SK-N-SH treated with all-trans-retinoic acid at 6 μM for 48 hours (cell line): Measurements from ENCODE around the gene EIF4EBP2.

Source experiments
- ATAC-seq: fragments of 200-7000 bp; cut with Tn5 transposase; 3 replicates; pipeline ENCODE4 v1.9.1; 2020; ENCODE audit warnings: mild to moderate bottlenecking, moderate library complexity
- ARNTL ChIP-seq: fragments of 450-650 bp; formaldehyde crosslinking; IDR thresholded peaks from 2 replicates; pipeline ENCODE4 v1.5.0; 2020; ENCODE audit warnings: low read depth, mild to moderate bottlenecking, moderate library complexity, borderline replicate concordance
- BACH2 ChIP-seq: fragments of 250-450 bp; sonication (Bioruptor Pico); IDR thresholded peaks from 2 replicates; pipeline ENCODE4 v1.9.0; 2021; ENCODE audit warnings: mild to moderate bottlenecking, borderline replicate concordance
- CREB5 ChIP-seq: fragments of 250-450 bp; sonication (Bioruptor Pico); IDR thresholded peaks from 2 replicates; pipeline ENCODE4 v1.5.1; 2020; ENCODE audit warnings: low read depth, mild to moderate bottlenecking, moderate library complexity
- CSDC2 ChIP-seq: fragments of 250-450 bp; sonication (Bioruptor Pico); IDR thresholded peaks from 2 replicates; pipeline ENCODE4 v1.5.0; 2020; ENCODE audit warnings: mild to moderate bottlenecking, moderate library complexity
- CSRNP3 ChIP-seq: fragments of 250-450 bp; sonication (Bioruptor Pico); IDR thresholded peaks from 2 replicates; pipeline ENCODE4 v1.5.1; 2021; ENCODE audit warnings: mild to moderate bottlenecking, moderate library complexity
- ESRRG ChIP-seq: fragments of 250-450 bp; sonication (Bioruptor Pico); IDR thresholded peaks from 2 replicates; pipeline ENCODE4 v1.6.1; 2021; ENCODE audit warnings: mild to moderate bottlenecking
- GLIS3 ChIP-seq: fragments of 250-450 bp; sonication (Bioruptor Pico); IDR thresholded peaks from 2 replicates; pipeline ENCODE4 v1.5.0; 2020; ENCODE audit warnings: mild to moderate bottlenecking, moderate library complexity
- ISL1 ChIP-seq: fragments of 250-450 bp; sonication (Bioruptor Pico); IDR thresholded peaks from 2 replicates; pipeline ENCODE4 v2.1.2; 2022; ENCODE audit warnings: mild to moderate bottlenecking, moderate library complexity
- OSR1 ChIP-seq: fragments of 250-450 bp; sonication (Bioruptor Pico); IDR thresholded peaks from 2 replicates; pipeline ENCODE4 v1.8.0; 2022; ENCODE audit warnings: moderate library complexity, mild to moderate bottlenecking, inconsistent platforms
- PATZ1 ChIP-seq: fragments of 250-450 bp; sonication (Bioruptor Pico); IDR thresholded peaks from 2 replicates; pipeline ENCODE4 v1.8.0; 2020; ENCODE audit warnings: mild to moderate bottlenecking, moderate library complexity, borderline replicate concordance
- PPARA ChIP-seq: fragments of 250-450 bp; sonication (Bioruptor Pico); IDR thresholded peaks from 2 replicates; pipeline ENCODE4 v1.5.0; 2020; ENCODE audit warnings: mild to moderate bottlenecking, borderline replicate concordance
- RARB ChIP-seq: fragments of 250-450 bp; sonication (Bioruptor Pico); IDR thresholded peaks from 2 replicates; pipeline ENCODE4 v1.8.0; 2021; ENCODE audit warnings: mild to moderate bottlenecking, moderate library complexity
- SNAI2 ChIP-seq: fragments of 250-450 bp; sonication (Bioruptor Pico); IDR thresholded peaks from 2 replicates; pipeline ENCODE4 v1.5.0; 2020; ENCODE audit warnings: mild to moderate bottlenecking, moderate library complexity
- TOX ChIP-seq: fragments of 250-450 bp; sonication (Bioruptor Pico); IDR thresholded peaks from 2 replicates; pipeline ENCODE4 v1.8.0; 2021; ENCODE audit warnings: mild to moderate bottlenecking, moderate library complexity, borderline replicate concordance
- TSHZ2 ChIP-seq: fragments of 250-450 bp; sonication (Bioruptor Pico); IDR thresholded peaks from 2 replicates; pipeline ENCODE4 v1.5.0; 2020; ENCODE audit warnings: mild to moderate bottlenecking, moderate library complexity
- ZC3H10 ChIP-seq: fragments of 250-450 bp; sonication (Bioruptor Pico); IDR thresholded peaks from 2 replicates; pipeline ENCODE4 v1.5.1; 2021; ENCODE audit warnings: mild to moderate bottlenecking, moderate library complexity
- ZFP30 ChIP-seq: fragments of 450-650 bp; formaldehyde crosslinking; IDR thresholded peaks from 2 replicates; pipeline ENCODE4 v1.5.0; 2022; ENCODE audit warnings: mild to moderate bottlenecking, moderate library complexity
- ZNF565 ChIP-seq: fragments of 450-650 bp; formaldehyde crosslinking; conservative IDR thresholded peaks from 2 replicates; pipeline ENCODE4 v1.5.0; 2020; ENCODE audit warnings: low read depth, mild to moderate bottlenecking, moderate library complexity
- ZNF70 ChIP-seq: fragments of 450-650 bp; formaldehyde crosslinking; IDR thresholded peaks from 2 replicates; pipeline ENCODE4 v1.5.0; 2020; ENCODE audit warnings: mild to moderate bottlenecking, moderate library complexity
- ZNF8 ChIP-seq: fragments of 450-650 bp; formaldehyde crosslinking; IDR thresholded peaks from 2 replicates; pipeline ENCODE4 v1.5.0; 2020; ENCODE audit warnings: mild to moderate bottlenecking, moderate library complexity

Gene EIF4EBP2

GRCh38 chr10:70404036-70404786 lies at the start of gene EIF4EBP2:
Gene EIF4EBP2 (plus strand): TSS chr10:70404145. CDS start chr10:70404402, 257 bp downstream.
- TF ChIP-seq ZNF8 (CRISPR knock-in tag) (no peak), ZNF565 (CRISPR knock-in tag) (no peak), SNAI2 (CRISPR knock-in tag) (no peak), ESRRG (CRISPR knock-in tag) (no peak), PPARA (CRISPR knock-in tag) (no peak), ZFP30 (CRISPR knock-in tag) (no peak), CREB5 (no peak), OSR1 (CRISPR knock-in tag) (no peak), ARNTL (no peak), TSHZ2 (CRISPR knock-in tag) (no peak), GLIS3 (CRISPR knock-in tag) (no peak), PATZ1 (CRISPR knock-in tag) (no peak), RARB (no peak), BACH2 (no peak), TOX (CRISPR knock-in tag) (no peak), CSRNP3 (CRISPR knock-in tag) (no peak), ZC3H10 (CRISPR knock-in tag) (no peak), ZNF70 (CRISPR knock-in tag) (no peak), ISL1 (CRISPR knock-in tag) (no peak), CSDC2 (CRISPR knock-in tag) (no peak)
- peak; percentile 85 for ATAC-seq

GRCh38 chr10:70354556-70354955 lies 49.4 kb upstream of the EIF4EBP2 start:
- no peak for ATAC-seq
- no peak for TF ChIP-seq ZNF8 (CRISPR knock-in tag)
- no peak for TF ChIP-seq OSR1 (CRISPR knock-in tag)
- TF ChIP-seq PATZ1 (CRISPR knock-in tag): no peak
- TF ChIP-seq ZC3H10 (CRISPR knock-in tag): no peak
- no peak for TF ChIP-seq PPARA (CRISPR knock-in tag)
- TF ChIP-seq ZNF70 (CRISPR knock-in tag): no peak
- no peak for TF ChIP-seq CSDC2 (CRISPR knock-in tag)
- TF ChIP-seq BACH2: no peak
- no peak for TF ChIP-seq CSRNP3 (CRISPR knock-in tag)
- no peak for TF ChIP-seq ZNF565 (CRISPR knock-in tag)
- TF ChIP-seq CREB5: no peak
- no peak for TF ChIP-seq SNAI2 (CRISPR knock-in tag)
- TF ChIP-seq TOX (CRISPR knock-in tag): no peak
- TF ChIP-seq TSHZ2 (CRISPR knock-in tag): no peak
- no peak for TF ChIP-seq RARB
